Glomerular visceral epithelial cell (primary cell): Measurements from ENCODE around the gene FABP6.
"Not testable (repeated sequence)": the region's sequence is repeated elsewhere in the genome, so short reads cannot be mapped to it uniquely, and the experiment has no call there.

Experiments
- DNase-seq: peaks from one replicate; pipeline ENCODE4 v3.0.0-alpha.2; 2016; ENCODE audit errors: extremely low spot score

FABP6 gene

GRCh38 chr5:160229190-160229742 lies at the start of gene FABP6:
Gene FABP6, plus strand, starts transcription at chr5:160229506. Its CDS starts 52 bp downstream, at chr5:160229558.
- no peak for DNase-seq

GRCh38 chr5:160180931-160181330 lies 48.4 kb upstream of the FABP6 start:
- no peak for DNase-seq

GRCh38 chr5:160181965-160182622 lies 47.2 kb upstream of the FABP6 start:
- DNase-seq, result peak; percentile 48

GRCh38 chr5:160183075-160183474 lies 46.2 kb upstream of the FABP6 start:
- peak; percentile 38 for DNase-seq

- DNase-seq, result no peak
These were observed 43.5 kb upstream of the FABP6 start for GRCh38 chr5:160185626-160186360.

GRCh38 chr5:160186480-160186879 lies 42.8 kb upstream of the FABP6 start:
- DNase-seq, result no peak

GRCh38 chr5:160187091-160187490 lies 42.2 kb upstream of the FABP6 start:
- no peak for DNase-seq

GRCh38 chr5:160188141-160189015 lies 40.9 kb upstream of the FABP6 start:
- peak; percentile 22 for DNase-seq

GRCh38 chr5:160192424-160192823 lies 36.9 kb upstream of the FABP6 start:
- no peak for DNase-seq

GRCh38 chr5:160193076-160193475 lies 36.2 kb upstream of the FABP6 start:
- DNase-seq, result not testable (repeated sequence)

GRCh38 chr5:160193790-160194189 lies 35.5 kb upstream of the FABP6 start:
- not testable (repeated sequence) for DNase-seq

- DNase-seq, result no peak
These were observed 31.8 kb upstream of the FABP6 start for GRCh38 chr5:160197341-160198144.

- no peak for DNase-seq
These were observed 31.2 kb upstream of the FABP6 start for GRCh38 chr5:160198146-160198545.

- no peak for DNase-seq
These were observed 30.4 kb upstream of the FABP6 start for GRCh38 chr5:160198841-160199409.

- peak; percentile 74 for DNase-seq
These were observed 29.8 kb upstream of the FABP6 start for GRCh38 chr5:160199410-160199911.

- DNase-seq, result no peak
These were observed 22.2 kb upstream of the FABP6 start for GRCh38 chr5:160207061-160207460.

- no peak for DNase-seq
These were observed 19.4 kb upstream of the FABP6 start for GRCh38 chr5:160209917-160210316.

GRCh38 chr5:160210606-160211005 lies 18.7 kb upstream of the FABP6 start:
- DNase-seq, result no peak

GRCh38 chr5:160211352-160211751 lies 18.0 kb upstream of the FABP6 start:
- DNase-seq, result no peak

- no peak for DNase-seq
These were observed 15.8 kb upstream of the FABP6 start for GRCh38 chr5:160213537-160213936.

GRCh38 chr5:160219356-160219755 lies 9.9 kb upstream of the FABP6 start:
- no peak for DNase-seq
